Stimulated activated CD4-positive, alpha-beta T cell treated with anti-CD3 and anti-CD28 coated beads, Interleukin-1b, Interleukin-23, amount 100 ng/mL, for 24 hours (primary cell): ENCODE results near the gene SMPD2.
A peak's percentile ranks its signal among the peaks of the same experiment; 100 is the strongest.
"Not testable (repeated sequence)": the region's sequence is repeated elsewhere in the genome, so short reads cannot be mapped to it uniquely, and the experiment has no call there.

Experiments used
- DNase-seq, 4 experiments: peaks; one replicate each; pipeline ENCODE4 v3.0.0-alpha.2; 2020; ENCODE audit warnings: low read depth in 4 of 4, low spot score in 1 of 4

The SMPD2 gene

GRCh38 chr6:109460161-109460829 is 19.8 kb downstream of the SMPD2 start:
- DNase-seq: no peak

- not testable (repeated sequence) for DNase-seq
Measured at GRCh38 chr6:109461205-109461604, 20.7 kb downstream of the SMPD2 start.

- DNase-seq: no peak
Measured at GRCh38 chr6:109461733-109462526, 21.4 kb downstream of the SMPD2 start.

- DNase-seq: no peak
Measured at GRCh38 chr6:109465772-109466171, 25.2 kb downstream of the SMPD2 start.

GRCh38 chr6:109466212-109466923 is 25.8 kb downstream of the SMPD2 start:
- DNase-seq: no peak

GRCh38 chr6:109467696-109468095 is 27.2 kb downstream of the SMPD2 start:
- no peak for DNase-seq

- DNase-seq: no peak
Measured at GRCh38 chr6:109469591-109470189, 29.2 kb downstream of the SMPD2 start.

- no peak for DNase-seq
Measured at GRCh38 chr6:109471105-109471810, 30.7 kb downstream of the SMPD2 start.

- DNase-seq: no peak
Measured at GRCh38 chr6:109472132-109472995, 31.8 kb downstream of the SMPD2 start.

GRCh38 chr6:109473120-109473519 is 32.6 kb downstream of the SMPD2 start:
- no peak for DNase-seq

- DNase-seq: no peak
Measured at GRCh38 chr6:109474995-109475394, 34.5 kb downstream of the SMPD2 start.

- DNase-seq: no peak
Measured at GRCh38 chr6:109475625-109476024, 35.1 kb downstream of the SMPD2 start.

GRCh38 chr6:109477184-109477583 is 36.7 kb downstream of the SMPD2 start:
- DNase-seq: no peak

GRCh38 chr6:109477725-109478124 is 37.2 kb downstream of the SMPD2 start:
- DNase-seq: no peak

GRCh38 chr6:109478222-109478805 is 37.8 kb downstream of the SMPD2 start:
- no peak for DNase-seq

GRCh38 chr6:109478841-109479624 is 38.5 kb downstream of the SMPD2 start:
- no peak for DNase-seq

GRCh38 chr6:109480993-109481480 is 40.5 kb downstream of the SMPD2 start:
- DNase-seq: no peak

- DNase-seq: peak; percentile 71 to 86 (median 78)
Measured at GRCh38 chr6:109482905-109483734, 42.6 kb downstream of the SMPD2 start, which contains the start of gene ZBTB24. Gene ZBTB24 (minus strand): TSS chr6:109483219. CDS start chr6:109482026, 1,193 bp downstream.
